Measurements from ENCODE around the gene POC5.

Gene POC5

DNA sequence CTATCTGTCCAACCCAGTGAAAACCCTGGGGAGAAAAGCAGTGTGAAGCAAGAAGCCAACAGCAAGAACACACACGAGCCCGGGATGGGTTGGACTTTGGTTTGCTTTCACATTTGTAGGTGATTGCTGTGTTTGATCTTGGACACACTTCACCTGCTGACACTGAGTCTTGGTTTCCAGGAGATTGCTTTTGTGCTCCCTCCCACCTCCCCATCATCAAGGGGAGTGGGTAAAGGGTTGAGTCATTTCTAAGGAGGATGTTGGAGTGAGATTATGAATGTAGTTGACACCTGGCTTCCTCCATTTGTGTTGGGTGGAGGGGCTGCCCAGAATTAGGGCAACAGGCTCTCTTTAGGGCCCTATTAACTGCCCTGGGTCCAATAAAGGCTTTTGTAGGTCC lies 68.5 kb downstream of the POC5 start:
- Histone ChIP-seq H3K4me3 (ENCODE audit: low read length) (peak overlapping the region; percentile 69), H4K20me1 (ENCODE audit: insufficient read depth, low read length) (no peaks in the 10 kb centered on the region), H2AFZ (ENCODE audit: low read depth, low read length) (peak overlapping the region; percentile 86), H3K9me3 (ENCODE audit: insufficient read depth, low read length) (no peaks in the 10 kb centered on the region), H3K4me1 (ENCODE audit: low read length) (peaks cover 44% of the 10 kb centered on the region), H3K27ac (ENCODE audit: low read length) (peak overlapping the region; percentile 88), H3K9ac (ENCODE audit: low read length) (peak overlapping the region; percentile 78), H3K27me3 (ENCODE audit: low read depth, low read length) (no peaks in the 10 kb centered on the region), H3K4me2 (ENCODE audit: low read length) (peak overlapping the region; percentile 92), H3K36me3 (replicated peaks; ENCODE audit: low read depth, low read length) (no peaks in the 10 kb centered on the region), H3K79me2 (ENCODE audit: low read length) (no peaks in the 10 kb centered on the region)
- no peak for TF ChIP-seq EZH2phosphoT487 (IDR thresholded peaks at IDR 0.05; ENCODE audit: low read depth)

DNA sequence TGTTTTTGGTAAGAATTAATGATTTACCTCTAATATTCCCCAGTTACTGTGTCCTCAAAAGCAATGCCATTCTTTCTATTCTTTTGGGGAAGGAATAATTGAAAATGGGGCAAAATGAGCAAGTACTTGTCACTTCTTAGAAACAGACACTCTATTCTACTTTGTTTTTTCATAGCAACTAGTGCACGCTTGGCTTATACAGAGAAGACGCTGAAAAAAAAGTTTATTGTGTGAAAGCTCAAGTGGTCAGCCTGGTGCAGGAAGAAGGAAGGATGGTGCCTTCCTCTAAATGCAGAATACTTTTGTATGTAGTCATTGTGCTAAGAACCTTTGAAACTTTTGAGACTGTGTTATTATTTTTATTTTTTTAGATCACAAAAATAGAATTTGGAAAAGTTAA lies 76.4 kb downstream of the POC5 start:
- Histone ChIP-seq H3K9me3 (ENCODE audit: insufficient read depth, low read length) (no peaks in the 10 kb centered on the region), H4K20me1 (ENCODE audit: insufficient read depth, low read length) (no peaks in the 10 kb centered on the region), H3K4me3 (ENCODE audit: low read length) (no peak overlapping the region), H3K9ac (ENCODE audit: low read length) (no peak overlapping the region), H2AFZ (ENCODE audit: low read depth, low read length) (no peak overlapping the region), H3K4me2 (ENCODE audit: low read length) (no peak overlapping the region), H3K27me3 (ENCODE audit: low read depth, low read length) (no peaks in the 10 kb centered on the region), H3K27ac (ENCODE audit: low read length) (no peak overlapping the region), H3K36me3 (replicated peaks; ENCODE audit: low read depth, low read length) (no peaks in the 10 kb centered on the region), H3K4me1 (ENCODE audit: low read length) (no peaks in the 10 kb centered on the region), H3K79me2 (ENCODE audit: low read length) (no peaks in the 10 kb centered on the region)
- TF ChIP-seq, protein P1, sequence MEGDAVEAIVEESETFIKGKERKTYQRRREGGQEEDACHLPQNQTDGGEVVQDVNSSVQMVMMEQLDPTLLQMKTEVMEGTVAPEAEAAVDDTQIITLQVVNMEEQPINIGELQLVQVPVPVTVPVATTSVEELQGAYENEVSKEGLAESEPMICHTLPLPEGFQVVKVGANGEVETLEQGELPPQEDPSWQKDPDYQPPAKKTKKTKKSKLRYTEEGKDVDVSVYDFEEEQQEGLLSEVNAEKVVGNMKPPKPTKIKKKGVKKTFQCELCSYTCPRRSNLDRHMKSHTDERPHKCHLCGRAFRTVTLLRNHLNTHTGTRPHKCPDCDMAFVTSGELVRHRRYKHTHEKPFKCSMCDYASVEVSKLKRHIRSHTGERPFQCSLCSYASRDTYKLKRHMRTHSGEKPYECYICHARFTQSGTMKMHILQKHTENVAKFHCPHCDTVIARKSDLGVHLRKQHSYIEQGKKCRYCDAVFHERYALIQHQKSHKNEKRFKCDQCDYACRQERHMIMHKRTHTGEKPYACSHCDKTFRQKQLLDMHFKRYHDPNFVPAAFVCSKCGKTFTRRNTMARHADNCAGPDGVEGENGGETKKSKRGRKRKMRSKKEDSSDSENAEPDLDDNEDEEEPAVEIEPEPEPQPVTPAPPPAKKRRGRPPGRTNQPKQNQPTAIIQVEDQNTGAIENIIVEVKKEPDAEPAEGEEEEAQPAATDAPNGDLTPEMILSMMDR (IDR thresholded peaks at IDR 0.05; ENCODE audit: low read depth, low read length) = no peak
- no peak for TF ChIP-seq EZH2phosphoT487 (IDR thresholded peaks at IDR 0.05; ENCODE audit: low read depth)

DNA sequence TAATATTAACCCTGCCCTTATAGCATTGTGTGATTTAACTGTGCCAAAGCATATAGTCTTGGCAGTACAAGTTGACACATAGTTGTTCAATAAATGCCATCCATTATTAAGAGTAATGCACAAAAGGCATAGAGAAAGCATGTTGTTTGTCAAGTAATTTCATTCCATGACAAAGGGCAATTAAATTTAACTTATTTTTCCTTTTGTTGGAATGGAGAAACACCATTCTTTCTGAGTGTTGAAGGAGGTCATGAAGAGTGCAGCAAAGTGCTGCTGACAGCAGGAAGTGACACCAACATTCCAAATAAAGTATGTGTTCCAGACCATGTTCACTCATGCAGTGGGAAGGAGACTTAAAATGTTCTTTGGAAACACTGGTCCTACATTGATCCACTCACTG lies 76.8 kb downstream of the POC5 start:
- Histone ChIP-seq H3K27ac (ENCODE audit: low read length) (no peak overlapping the region), H4K20me1 (ENCODE audit: insufficient read depth, low read length) (no peaks in the 10 kb centered on the region), H3K36me3 (replicated peaks; ENCODE audit: low read depth, low read length) (no peaks in the 10 kb centered on the region)

DNA sequence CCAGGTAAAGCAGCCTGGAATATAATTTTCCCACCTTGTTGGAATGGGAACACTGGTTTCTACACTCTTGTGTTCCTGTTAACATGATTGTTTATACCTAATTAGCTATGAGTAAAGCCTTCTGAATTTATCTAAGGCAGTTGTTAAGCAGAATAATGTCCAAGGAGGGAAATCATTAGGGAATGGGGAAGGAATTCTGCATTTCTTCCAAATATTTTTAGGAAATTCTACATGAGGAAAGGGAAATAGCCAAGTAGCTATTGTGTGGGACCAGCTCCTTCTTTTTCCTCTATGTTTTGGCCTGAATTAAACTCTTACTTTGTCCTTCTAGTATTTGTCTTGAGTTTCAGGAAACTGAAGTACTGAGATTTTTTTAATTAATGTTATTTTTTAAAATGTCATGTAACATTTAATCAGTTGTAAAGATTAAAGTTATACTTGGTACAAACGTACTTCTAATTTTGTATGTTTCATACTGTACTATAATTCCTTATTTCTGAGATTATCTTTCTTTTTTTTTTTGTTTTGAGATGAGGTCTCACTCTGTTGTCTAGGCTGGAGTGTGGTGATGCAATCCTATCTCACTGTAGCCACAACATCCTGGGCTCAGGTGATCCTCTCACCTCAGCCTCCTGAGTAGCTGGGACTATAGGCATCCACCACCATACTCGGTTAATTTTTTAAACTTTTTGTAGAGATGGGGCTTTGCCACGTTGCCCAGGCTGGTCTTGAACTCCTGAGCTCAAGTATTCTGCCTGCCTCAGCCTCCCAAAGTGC lies 77.5 kb downstream of the POC5 start:
- H3K4me1 ChIP-seq (ENCODE audit: low read length) = no peaks in the 10 kb centered on the region
- no peak overlapping the region for H3K27ac ChIP-seq (ENCODE audit: low read length)
- H3K36me3 ChIP-seq (replicated peaks; ENCODE audit: low read depth, low read length) = no peaks in the 10 kb centered on the region
- no peaks in the 10 kb centered on the region for H3K79me2 ChIP-seq (ENCODE audit: low read length)
- no peaks in the 10 kb centered on the region for H4K20me1 ChIP-seq (ENCODE audit: insufficient read depth, low read length)
- no peaks in the 10 kb centered on the region for H3K27me3 ChIP-seq (ENCODE audit: low read depth, low read length)
- no peak overlapping the region for H3K4me2 ChIP-seq (ENCODE audit: low read length)
- no peaks in the 10 kb centered on the region for H3K9me3 ChIP-seq (ENCODE audit: insufficient read depth, low read length)
- H3K4me3 ChIP-seq (ENCODE audit: low read length) = no peak overlapping the region
- H3K9ac ChIP-seq (ENCODE audit: low read length) = no peak overlapping the region
- TF ChIP-seq, protein P1 (IDR thresholded peaks at IDR 0.05; ENCODE audit: low read depth, low read length) = no peak
- TF ChIP-seq EZH2phosphoT487 (IDR thresholded peaks at IDR 0.05; ENCODE audit: low read depth) = no peak
- H2AFZ ChIP-seq (ENCODE audit: low read depth, low read length) = no peak overlapping the region

More for the DNA sequence above, 76.8 kb downstream of the POC5 start:
- H3K79me2 ChIP-seq (ENCODE audit: low read length) = no peaks in the 10 kb centered on the region
- no peak overlapping the region for H3K9ac ChIP-seq (ENCODE audit: low read length)
- H3K4me3 ChIP-seq (ENCODE audit: low read length) = no peak overlapping the region
- no peak overlapping the region for H3K4me2 ChIP-seq (ENCODE audit: low read length)
- no peaks in the 10 kb centered on the region for H3K27me3 ChIP-seq (ENCODE audit: low read depth, low read length)
- no peaks in the 10 kb centered on the region for H3K9me3 ChIP-seq (ENCODE audit: insufficient read depth, low read length)
- H2AFZ ChIP-seq (ENCODE audit: low read depth, low read length) = no peak overlapping the region
- TF ChIP-seq, protein P1 (IDR thresholded peaks at IDR 0.05; ENCODE audit: low read depth, low read length) = no peak
- no peak for TF ChIP-seq EZH2phosphoT487 (IDR thresholded peaks at IDR 0.05; ENCODE audit: low read depth)
- no peaks in the 10 kb centered on the region for H3K4me1 ChIP-seq (ENCODE audit: low read length)
